ENCODE results near the gene CENPN.

The CENPN gene

DNA sequence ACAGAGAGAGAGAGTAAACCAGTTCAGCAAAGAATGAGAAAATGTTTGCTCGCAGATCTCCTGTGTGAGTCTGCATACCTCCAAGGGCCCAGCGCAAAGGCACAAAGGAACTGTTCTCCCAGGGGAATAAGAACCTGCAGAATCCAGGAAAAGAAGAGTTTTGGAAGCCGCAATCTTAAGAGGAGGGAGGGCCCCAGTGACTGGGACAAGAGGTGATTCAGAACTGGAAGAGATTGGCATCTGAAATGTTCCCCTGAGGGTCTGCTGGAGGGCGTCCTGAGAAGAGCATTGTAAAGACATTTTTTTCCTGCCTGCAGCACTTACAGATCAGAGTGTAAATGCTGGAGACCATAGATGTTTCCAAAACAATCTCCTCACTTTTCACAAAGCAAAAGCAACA, 34.7 kb downstream of the CENPN start:
- no peak for DNase-seq (ENCODE audit: low spot score)
- no peak for TF ChIP-seq CTCF (IDR thresholded peaks at IDR 0.05; ENCODE audit: extremely low read depth, missing control alignments)

DNA sequence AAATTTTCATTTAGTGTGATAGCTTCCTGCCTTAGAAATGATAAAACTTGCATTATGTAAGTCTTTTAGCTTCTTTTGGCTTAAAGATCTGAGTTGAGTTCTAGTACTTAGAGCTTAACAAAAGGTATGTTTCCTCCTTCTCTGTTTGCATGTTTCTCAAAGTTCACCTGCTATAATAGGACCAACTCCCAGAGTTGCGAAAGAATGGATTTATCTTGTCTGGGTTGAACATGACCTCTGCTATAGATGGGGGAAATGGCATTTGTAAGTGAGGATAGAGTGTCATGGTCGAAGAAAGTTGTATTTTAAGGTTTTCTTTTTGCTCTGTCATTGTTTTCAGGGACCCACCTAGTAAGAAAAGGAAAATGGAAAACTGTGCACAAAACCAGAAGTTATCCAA, 35.8 kb downstream of the CENPN start:
- TF ChIP-seq CTCF (IDR thresholded peaks at IDR 0.05; ENCODE audit: extremely low read depth, missing control alignments) = no peak
- no peak for DNase-seq (ENCODE audit: low spot score)

DNA sequence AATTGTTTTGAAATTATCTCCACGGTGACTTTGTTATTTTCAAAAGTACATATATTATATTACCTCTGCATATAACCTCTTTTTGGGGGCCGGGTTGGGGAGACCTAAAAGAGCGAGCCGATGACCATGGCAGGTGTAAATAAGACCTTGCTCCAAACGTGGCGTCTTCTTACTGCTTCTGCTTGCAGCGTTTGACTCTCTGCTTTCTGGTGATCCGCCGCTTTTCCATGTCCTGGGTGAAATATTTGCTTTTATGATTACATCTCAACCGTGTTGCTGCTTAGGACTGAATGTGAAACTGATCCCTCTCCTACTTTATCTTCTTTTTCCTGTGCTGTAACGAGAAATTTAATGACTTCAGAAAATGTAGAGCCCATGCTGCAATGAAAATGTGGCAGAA, 46.7 kb downstream of the CENPN start:
- DNase-seq (ENCODE audit: low spot score) = no peak
- no peak for TF ChIP-seq CTCF (IDR thresholded peaks at IDR 0.05; ENCODE audit: extremely low read depth, missing control alignments)

- DNase-seq (ENCODE audit: low spot score) = no peak
- TF ChIP-seq CTCF (IDR thresholded peaks at IDR 0.05; ENCODE audit: extremely low read depth, missing control alignments) = no peak
Observed at GRCh38 chr16:81060576-81061306, 53.7 kb downstream of the CENPN start.

- TF ChIP-seq CTCF (IDR thresholded peaks at IDR 0.05; ENCODE audit: extremely low read depth, missing control alignments) = no peak
- DNase-seq (ENCODE audit: low spot score) = no peak
Observed at GRCh38 chr16:81061307-81061640, 54.3 kb downstream of the CENPN start.

- no peak for DNase-seq (ENCODE audit: low spot score)
- no peak for TF ChIP-seq CTCF (IDR thresholded peaks at IDR 0.05; ENCODE audit: extremely low read depth, missing control alignments)
Observed at GRCh38 chr16:81061871-81062608, 55.0 kb downstream of the CENPN start.

- no peak for DNase-seq (ENCODE audit: low spot score)
- TF ChIP-seq CTCF (IDR thresholded peaks at IDR 0.05; ENCODE audit: extremely low read depth, missing control alignments) = no peak
Observed at GRCh38 chr16:81066681-81067080, 59.7 kb downstream of the CENPN start.

Measured in GM20000 (cell line).